HL-60 (cell line): ENCODE data around the gene DMC1.
A peak's percentile ranks its signal among the peaks of the same experiment; 100 is the strongest.

Experiments used
- DNase-seq, 2 experiments: peaks; one replicate each; pipeline ENCODE4 v3.0.0-alpha.2; 2010 to 2020; ENCODE audit warnings: low read depth in 1 of 2, low spot score in 1 of 2
- H3K27ac ChIP-seq: fragments of 250-450 bp; sonication (Bioruptor Pico); replicated peaks from 2 replicates; pipeline ENCODE4 v1.5.1; 2020; ENCODE audit warnings: mild to moderate bottlenecking, moderate library complexity
- H3K27me3 ChIP-seq: fragments of 250-450 bp; sonication (Bioruptor Pico); 2 replicates; pipeline ENCODE4 v1.5.1; 2021; ENCODE audit warnings: mild to moderate bottlenecking, moderate library complexity; ENCODE audit not compliant: insufficient read depth, poor library complexity, severe bottlenecking
- H3K4me3 ChIP-seq: replicated peaks from 2 replicates; pipeline ENCODE4 v1.5.1; 2011; ENCODE audit warnings: mild to moderate bottlenecking, control low read depth, low read length; ENCODE audit not compliant: insufficient read depth
- CTCF ChIP-seq: IDR thresholded peaks from one replicate; pipeline ENCODE4 v1.5.1; 2011; ENCODE audit warnings: low read length, control low read depth, inconsistent platforms; ENCODE audit not compliant: insufficient read depth
- GABPA ChIP-seq: IDR thresholded peaks from 2 replicates; pipeline ENCODE4 v1.6.1; 2012; ENCODE audit warnings: low read depth
- POLR2AphosphoS5 ChIP-seq: IDR thresholded peaks from 2 replicates; pipeline ENCODE4 v1.6.1; 2012; ENCODE audit warnings: low read depth
- SPI1 ChIP-seq: IDR thresholded peaks from 2 replicates; pipeline ENCODE4 v1.6.1; 2012; ENCODE audit warnings: low read depth, mild to moderate bottlenecking, borderline replicate concordance
- TF ChIP-seq, protein P1 (sequence below): IDR thresholded peaks from 2 replicates; pipeline ENCODE4 v1.6.1; 2012; ENCODE audit warnings: low read depth; ENCODE audit not compliant: insufficient replicate concordance

Gene DMC1

GRCh38 chr22:38524429-38524828 lies 45.6 kb downstream of the DMC1 start:
- H3K27ac ChIP-seq: peak overlapping the region; percentile 53
- no peak for TF ChIP-seq GABPA
- TF ChIP-seq CTCF: no peak
- TF ChIP-seq SPI1: 0 out of 2 replicates have a peak, but pooled peaks have one; percentile 11
- TF ChIP-seq, protein P1, sequence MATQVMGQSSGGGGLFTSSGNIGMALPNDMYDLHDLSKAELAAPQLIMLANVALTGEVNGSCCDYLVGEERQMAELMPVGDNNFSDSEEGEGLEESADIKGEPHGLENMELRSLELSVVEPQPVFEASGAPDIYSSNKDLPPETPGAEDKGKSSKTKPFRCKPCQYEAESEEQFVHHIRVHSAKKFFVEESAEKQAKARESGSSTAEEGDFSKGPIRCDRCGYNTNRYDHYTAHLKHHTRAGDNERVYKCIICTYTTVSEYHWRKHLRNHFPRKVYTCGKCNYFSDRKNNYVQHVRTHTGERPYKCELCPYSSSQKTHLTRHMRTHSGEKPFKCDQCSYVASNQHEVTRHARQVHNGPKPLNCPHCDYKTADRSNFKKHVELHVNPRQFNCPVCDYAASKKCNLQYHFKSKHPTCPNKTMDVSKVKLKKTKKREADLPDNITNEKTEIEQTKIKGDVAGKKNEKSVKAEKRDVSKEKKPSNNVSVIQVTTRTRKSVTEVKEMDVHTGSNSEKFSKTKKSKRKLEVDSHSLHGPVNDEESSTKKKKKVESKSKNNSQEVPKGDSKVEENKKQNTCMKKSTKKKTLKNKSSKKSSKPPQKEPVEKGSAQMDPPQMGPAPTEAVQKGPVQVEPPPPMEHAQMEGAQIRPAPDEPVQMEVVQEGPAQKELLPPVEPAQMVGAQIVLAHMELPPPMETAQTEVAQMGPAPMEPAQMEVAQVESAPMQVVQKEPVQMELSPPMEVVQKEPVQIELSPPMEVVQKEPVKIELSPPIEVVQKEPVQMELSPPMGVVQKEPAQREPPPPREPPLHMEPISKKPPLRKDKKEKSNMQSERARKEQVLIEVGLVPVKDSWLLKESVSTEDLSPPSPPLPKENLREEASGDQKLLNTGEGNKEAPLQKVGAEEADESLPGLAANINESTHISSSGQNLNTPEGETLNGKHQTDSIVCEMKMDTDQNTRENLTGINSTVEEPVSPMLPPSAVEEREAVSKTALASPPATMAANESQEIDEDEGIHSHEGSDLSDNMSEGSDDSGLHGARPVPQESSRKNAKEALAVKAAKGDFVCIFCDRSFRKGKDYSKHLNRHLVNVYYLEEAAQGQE: no peak
- TF ChIP-seq POLR2AphosphoS5: no peak
- no peaks in the 10 kb centered on the region for H3K27me3 ChIP-seq

DNA sequence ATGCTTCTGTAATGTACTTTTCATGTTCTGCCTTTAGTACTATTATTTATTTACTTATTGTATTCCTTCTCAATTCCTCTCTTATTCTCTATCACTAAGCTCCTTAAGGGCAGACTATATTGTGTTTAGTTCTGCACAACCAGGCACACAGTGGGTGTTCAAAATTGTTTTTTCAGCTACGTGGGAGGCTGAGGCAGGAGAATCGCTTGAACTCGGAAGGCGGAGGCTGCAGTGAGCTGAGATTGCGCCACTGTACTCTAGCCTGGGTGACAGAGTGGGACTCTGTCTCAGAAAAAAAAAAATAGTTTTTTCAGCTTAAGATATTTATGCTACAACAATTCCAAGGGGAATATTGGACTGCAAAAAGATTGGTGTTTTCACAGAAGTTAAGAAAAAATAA lies 46.5 kb downstream of the DMC1 start:
- no peak overlapping the region for H3K4me3 ChIP-seq
- no peak for DNase-seq
- TF ChIP-seq SPI1: no peak
- no peak for TF ChIP-seq CTCF
- no peak for TF ChIP-seq POLR2AphosphoS5
- TF ChIP-seq GABPA: no peak
- TF ChIP-seq, protein P1: no peak
- H3K27me3 ChIP-seq: no peaks in the 10 kb centered on the region
- H3K27ac ChIP-seq: no peak overlapping the region; the same call in 1 of the 2 replicates

More at GRCh38 chr22:38524429-38524828, 45.6 kb downstream of the DMC1 start:
- no peak overlapping the region for H3K4me3 ChIP-seq
- DNase-seq: peak in 1 of 2 experiments; percentile 13

DNA sequence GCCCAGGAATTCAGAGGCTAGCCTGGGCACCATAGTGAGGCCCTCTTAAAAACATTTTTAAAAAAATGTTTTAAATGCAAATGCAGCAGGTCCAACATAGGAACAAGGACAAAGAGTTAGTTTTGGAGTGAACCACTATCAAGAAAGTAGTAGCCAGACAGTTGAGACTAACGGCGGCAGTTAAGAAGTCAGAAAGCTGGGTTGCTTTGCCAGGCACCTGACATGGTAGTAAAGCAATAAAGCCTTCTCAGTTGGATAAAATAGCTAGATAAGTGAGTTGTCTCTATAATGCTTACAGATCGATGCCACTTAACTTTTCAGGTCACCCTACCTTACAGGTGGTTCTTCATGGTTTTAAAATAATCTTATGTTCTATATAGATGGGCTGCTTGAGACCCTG lies 47.0 kb downstream of the DMC1 start:
- DNase-seq: no peak
- TF ChIP-seq CTCF (no peak), GABPA (no peak), POLR2AphosphoS5 (no peak), SPI1 (no peak)
- TF ChIP-seq, protein P1: no peak
- Histone ChIP-seq H3K27ac (no peak overlapping the region), H3K27me3 (no peaks in the 10 kb centered on the region), H3K4me3 (no peak overlapping the region)
